Measurements from ENCODE around the gene SDK1. TPM values are rescaled to one million over a fixed set of nuclear protein-coding genes. Genes with fewer than 3 reads are reported as not detected.

The SDK1 gene
- total and polyA plus RNA-seq, 2 experiments from 2014 or later, result 2.1 to 10.0 TPM

DNA sequence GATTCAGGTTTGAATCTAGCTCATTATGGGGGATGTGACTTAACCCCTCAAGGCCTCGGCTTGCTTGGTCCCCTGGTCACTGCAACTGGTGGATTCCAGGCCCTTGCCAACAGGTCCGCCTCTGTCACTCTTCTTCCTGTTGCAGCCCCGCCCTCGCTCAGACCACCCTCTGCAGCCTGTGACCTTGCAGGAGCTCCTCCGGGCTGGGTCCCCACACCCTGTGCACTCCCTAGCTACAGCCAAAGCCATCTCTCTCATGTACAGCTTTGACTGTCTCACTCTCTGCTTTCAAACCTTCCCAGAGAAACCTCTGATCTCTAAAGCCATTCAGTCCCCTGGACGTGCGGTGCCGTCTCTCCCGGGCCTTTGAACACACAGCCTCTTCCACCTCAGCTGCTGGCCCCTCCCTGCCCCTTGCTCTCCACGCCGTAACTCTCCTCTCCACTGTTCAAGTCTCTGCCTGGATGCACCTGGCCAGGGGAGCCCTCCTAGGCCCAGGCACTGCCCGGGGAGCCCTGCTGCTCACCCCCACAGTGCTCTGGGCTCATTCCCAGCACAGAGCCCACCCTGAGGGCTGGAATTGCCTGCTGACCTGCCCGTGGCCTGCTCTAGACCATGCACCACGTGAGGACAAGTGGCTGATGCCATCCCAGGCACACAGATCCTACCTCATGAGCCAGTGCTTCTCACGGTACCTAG lies 895.2 kb downstream of the SDK1 start:
- Histone ChIP-seq H2AFZ (no peak overlapping the region), H3K79me2 (replicated peaks; ENCODE audit: insufficient read depth) (no peaks in the 10 kb centered on the region), H3K36me3 (ENCODE audit: insufficient read depth) (no peaks in the 10 kb centered on the region), H3K27ac (ENCODE audit: low read depth) (no peak overlapping the region), H4K20me1 (replicated peaks; ENCODE audit: insufficient read depth) (no peaks in the 10 kb centered on the region), H3K27me3 (ENCODE audit: insufficient read depth) (no peaks in the 10 kb centered on the region), H3K4me1 (ENCODE audit: insufficient read depth) (no peaks in the 10 kb centered on the region), H3K9me2 (ENCODE audit: insufficient read depth) (no peaks in the 10 kb centered on the region), H3K4me3 (no peak overlapping the region), H3F3A (replicated peaks; ENCODE audit: low read depth) (no peaks in the 10 kb centered on the region), H3K4me2 (no peak overlapping the region)
- no peak for TF ChIP-seq EZH2 (IDR thresholded peaks at IDR 0.05; ENCODE audit: low read depth, unreplicated experiment)
- no peak for TF ChIP-seq ZNF114 (CRISPR knock-in tag; IDR thresholded peaks at IDR 0.05)
- no peak for TF ChIP-seq ZNF331 (CRISPR knock-in tag; IDR thresholded peaks at IDR 0.05; ENCODE audit: low read depth)
- TF ChIP-seq, protein P1, sequence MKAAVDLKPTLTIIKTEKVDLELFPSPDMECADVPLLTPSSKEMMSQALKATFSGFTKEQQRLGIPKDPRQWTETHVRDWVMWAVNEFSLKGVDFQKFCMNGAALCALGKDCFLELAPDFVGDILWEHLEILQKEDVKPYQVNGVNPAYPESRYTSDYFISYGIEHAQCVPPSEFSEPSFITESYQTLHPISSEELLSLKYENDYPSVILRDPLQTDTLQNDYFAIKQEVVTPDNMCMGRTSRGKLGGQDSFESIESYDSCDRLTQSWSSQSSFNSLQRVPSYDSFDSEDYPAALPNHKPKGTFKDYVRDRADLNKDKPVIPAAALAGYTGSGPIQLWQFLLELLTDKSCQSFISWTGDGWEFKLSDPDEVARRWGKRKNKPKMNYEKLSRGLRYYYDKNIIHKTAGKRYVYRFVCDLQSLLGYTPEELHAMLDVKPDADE (IDR thresholded peaks at IDR 0.05), result no peak
- TF ChIP-seq CREB1 (CRISPR knock-in tag; IDR thresholded peaks at IDR 0.05; ENCODE audit: low read depth), result no peak
- no peak for TF ChIP-seq STAT1 (IDR thresholded peaks at IDR 0.05; ENCODE audit: unreplicated experiment)
- TF ChIP-seq, protein P2, sequence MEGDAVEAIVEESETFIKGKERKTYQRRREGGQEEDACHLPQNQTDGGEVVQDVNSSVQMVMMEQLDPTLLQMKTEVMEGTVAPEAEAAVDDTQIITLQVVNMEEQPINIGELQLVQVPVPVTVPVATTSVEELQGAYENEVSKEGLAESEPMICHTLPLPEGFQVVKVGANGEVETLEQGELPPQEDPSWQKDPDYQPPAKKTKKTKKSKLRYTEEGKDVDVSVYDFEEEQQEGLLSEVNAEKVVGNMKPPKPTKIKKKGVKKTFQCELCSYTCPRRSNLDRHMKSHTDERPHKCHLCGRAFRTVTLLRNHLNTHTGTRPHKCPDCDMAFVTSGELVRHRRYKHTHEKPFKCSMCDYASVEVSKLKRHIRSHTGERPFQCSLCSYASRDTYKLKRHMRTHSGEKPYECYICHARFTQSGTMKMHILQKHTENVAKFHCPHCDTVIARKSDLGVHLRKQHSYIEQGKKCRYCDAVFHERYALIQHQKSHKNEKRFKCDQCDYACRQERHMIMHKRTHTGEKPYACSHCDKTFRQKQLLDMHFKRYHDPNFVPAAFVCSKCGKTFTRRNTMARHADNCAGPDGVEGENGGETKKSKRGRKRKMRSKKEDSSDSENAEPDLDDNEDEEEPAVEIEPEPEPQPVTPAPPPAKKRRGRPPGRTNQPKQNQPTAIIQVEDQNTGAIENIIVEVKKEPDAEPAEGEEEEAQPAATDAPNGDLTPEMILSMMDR (conservative IDR thresholded peaks at IDR 0.05; ENCODE audit: low read depth in 2 of 2), result no peak
- no peak for TF ChIP-seq NANOG (IDR thresholded peaks at IDR 0.05; ENCODE audit: borderline replicate concordance)
- no peak for TF ChIP-seq POLR2AphosphoS5 (IDR thresholded peaks at IDR 0.05; ENCODE audit: low read depth)
- TF ChIP-seq, protein P3, sequence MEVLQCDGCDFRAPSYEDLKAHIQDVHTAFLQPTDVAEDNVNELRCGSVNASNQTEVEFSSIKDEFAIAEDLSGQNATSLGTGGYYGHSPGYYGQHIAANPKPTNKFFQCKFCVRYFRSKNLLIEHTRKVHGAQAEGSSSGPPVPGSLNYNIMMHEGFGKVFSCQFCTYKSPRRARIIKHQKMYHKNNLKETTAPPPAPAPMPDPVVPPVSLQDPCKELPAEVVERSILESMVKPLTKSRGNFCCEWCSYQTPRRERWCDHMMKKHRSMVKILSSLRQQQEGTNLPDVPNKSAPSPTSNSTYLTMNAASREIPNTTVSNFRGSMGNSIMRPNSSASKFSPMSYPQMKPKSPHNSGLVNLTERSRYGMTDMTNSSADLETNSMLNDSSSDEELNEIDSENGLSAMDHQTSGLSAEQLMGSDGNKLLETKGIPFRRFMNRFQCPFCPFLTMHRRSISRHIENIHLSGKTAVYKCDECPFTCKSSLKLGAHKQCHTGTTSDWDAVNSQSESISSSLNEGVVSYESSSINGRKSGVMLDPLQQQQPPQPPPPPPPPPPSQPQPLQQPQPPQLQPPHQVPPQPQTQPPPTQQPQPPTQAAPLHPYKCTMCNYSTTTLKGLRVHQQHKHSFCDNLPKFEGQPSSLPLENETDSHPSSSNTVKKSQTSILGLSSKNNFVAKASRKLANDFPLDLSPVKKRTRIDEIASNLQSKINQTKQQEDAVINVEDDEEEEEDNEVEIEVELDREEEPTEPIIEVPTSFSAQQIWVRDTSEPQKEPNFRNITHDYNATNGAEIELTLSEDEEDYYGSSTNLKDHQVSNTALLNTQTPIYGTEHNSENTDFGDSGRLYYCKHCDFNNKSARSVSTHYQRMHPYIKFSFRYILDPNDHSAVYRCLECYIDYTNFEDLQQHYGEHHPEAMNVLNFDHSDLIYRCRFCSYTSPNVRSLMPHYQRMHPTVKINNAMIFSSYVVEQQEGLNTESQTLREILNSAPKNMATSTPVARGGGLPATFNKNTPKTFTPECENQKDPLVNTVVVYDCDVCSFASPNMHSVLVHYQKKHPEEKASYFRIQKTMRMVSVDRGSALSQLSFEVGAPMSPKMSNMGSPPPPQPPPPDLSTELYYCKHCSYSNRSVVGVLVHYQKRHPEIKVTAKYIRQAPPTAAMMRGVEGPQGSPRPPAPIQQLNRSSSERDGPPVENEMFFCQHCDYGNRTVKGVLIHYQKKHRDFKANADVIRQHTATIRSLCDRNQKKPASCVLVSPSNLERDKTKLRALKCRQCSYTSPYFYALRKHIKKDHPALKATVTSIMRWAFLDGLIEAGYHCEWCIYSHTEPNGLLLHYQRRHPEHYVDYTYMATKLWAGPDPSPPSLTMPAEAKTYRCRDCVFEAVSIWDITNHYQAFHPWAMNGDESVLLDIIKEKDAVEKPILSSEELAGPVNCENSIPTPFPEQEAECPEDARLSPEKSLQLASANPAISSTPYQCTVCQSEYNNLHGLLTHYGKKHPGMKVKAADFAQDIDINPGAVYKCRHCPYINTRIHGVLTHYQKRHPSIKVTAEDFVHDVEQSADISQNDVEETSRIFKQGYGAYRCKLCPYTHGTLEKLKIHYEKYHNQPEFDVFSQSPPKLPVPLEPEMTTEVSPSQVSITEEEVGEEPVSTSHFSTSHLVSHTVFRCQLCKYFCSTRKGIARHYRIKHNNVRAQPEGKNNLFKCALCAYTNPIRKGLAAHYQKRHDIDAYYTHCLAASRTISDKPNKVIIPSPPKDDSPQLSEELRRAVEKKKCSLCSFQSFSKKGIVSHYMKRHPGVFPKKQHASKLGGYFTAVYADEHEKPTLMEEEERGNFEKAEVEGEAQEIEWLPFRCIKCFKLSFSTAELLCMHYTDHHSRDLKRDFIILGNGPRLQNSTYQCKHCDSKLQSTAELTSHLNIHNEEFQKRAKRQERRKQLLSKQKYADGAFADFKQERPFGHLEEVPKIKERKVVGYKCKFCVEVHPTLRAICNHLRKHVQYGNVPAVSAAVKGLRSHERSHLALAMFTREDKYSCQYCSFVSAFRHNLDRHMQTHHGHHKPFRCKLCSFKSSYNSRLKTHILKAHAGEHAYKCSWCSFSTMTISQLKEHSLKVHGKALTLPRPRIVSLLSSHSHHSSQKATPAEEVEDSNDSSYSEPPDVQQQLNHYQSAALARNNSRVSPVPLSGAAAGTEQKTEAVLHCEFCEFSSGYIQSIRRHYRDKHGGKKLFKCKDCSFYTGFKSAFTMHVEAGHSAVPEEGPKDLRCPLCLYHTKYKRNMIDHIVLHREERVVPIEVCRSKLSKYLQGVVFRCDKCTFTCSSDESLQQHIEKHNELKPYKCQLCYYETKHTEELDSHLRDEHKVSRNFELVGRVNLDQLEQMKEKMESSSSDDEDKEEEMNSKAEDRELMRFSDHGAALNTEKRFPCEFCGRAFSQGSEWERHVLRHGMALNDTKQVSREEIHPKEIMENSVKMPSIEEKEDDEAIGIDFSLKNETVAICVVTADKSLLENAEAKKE (CRISPR knock-in tag; IDR thresholded peaks at IDR 0.05), result no peak
- TF ChIP-seq, protein P4, sequence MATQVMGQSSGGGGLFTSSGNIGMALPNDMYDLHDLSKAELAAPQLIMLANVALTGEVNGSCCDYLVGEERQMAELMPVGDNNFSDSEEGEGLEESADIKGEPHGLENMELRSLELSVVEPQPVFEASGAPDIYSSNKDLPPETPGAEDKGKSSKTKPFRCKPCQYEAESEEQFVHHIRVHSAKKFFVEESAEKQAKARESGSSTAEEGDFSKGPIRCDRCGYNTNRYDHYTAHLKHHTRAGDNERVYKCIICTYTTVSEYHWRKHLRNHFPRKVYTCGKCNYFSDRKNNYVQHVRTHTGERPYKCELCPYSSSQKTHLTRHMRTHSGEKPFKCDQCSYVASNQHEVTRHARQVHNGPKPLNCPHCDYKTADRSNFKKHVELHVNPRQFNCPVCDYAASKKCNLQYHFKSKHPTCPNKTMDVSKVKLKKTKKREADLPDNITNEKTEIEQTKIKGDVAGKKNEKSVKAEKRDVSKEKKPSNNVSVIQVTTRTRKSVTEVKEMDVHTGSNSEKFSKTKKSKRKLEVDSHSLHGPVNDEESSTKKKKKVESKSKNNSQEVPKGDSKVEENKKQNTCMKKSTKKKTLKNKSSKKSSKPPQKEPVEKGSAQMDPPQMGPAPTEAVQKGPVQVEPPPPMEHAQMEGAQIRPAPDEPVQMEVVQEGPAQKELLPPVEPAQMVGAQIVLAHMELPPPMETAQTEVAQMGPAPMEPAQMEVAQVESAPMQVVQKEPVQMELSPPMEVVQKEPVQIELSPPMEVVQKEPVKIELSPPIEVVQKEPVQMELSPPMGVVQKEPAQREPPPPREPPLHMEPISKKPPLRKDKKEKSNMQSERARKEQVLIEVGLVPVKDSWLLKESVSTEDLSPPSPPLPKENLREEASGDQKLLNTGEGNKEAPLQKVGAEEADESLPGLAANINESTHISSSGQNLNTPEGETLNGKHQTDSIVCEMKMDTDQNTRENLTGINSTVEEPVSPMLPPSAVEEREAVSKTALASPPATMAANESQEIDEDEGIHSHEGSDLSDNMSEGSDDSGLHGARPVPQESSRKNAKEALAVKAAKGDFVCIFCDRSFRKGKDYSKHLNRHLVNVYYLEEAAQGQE (IDR thresholded peaks at IDR 0.05; ENCODE audit: unreplicated experiment), result no peak
- TF ChIP-seq JUNB (IDR thresholded peaks at IDR 0.05; ENCODE audit: unreplicated experiment), result no peak
- TF ChIP-seq EZH2phosphoT487 (IDR thresholded peaks at IDR 0.05; ENCODE audit: unreplicated experiment), result no peak
- Mint-ChIP-seq H3K4me3 (no peak overlapping the region), H3K36me3 (ENCODE audit: low read depth) (no peaks in the 10 kb centered on the region), H3K9me3 (no peaks in the 10 kb centered on the region; the same call in 2 of the 3 replicates), H3K4me1 (peaks cover 9% of the 10 kb centered on the region), H3K27ac (peak overlapping the region; percentile 35; the same call in 1 of the 2 replicates), H3K27me3 (ENCODE audit: insufficient read depth, low read depth, poor library complexity) (peaks cover 12% of the 10 kb centered on the region)
- ATAC-seq (no peak), DNase-seq (ENCODE audit: low spot score) (no peak)

All from GM23338 (cell line).